Dermis blood vessel endothelial cell (primary cell): ENCODE data around the gene MECP2. TPM values are rescaled to one million over a fixed set of nuclear protein-coding genes. Genes with fewer than 3 reads are reported as not detected.

Experiments
- DNase-seq: peaks from one replicate; pipeline ENCODE4 v3.0.0; 2010
- total RNA-seq: library from RNA; depleted of rRNA; stranded (reverse); fragments of >200 nt; gene quantifications from 2 replicates; pipeline ENCODE4 v1.2.3, GENCODE V29; 2014

MECP2 gene
- total RNA-seq, 1 donor from 2014 or later = 22.5 TPM

DNA sequence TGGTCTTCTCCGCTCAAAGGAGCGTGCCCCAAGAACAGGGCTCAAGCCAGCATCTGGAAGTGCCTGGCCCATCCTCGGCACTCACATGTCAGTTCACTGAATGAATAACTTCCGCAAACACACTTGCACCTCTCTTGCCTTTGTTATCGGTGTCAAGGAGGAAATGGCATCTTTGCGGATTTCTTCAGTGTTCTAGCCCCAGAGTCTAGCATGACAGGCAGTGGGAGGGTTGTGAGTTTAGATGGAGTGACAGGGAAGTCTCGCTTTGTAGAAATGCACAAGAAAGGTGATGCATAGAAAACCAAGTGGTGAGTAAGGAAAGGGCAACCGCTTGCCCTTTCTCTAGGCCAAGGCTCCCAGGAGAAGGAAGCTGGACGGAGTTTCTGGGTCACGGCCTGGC is 17.6 kb upstream of the MECP2 start:
- no peak for DNase-seq

DNA sequence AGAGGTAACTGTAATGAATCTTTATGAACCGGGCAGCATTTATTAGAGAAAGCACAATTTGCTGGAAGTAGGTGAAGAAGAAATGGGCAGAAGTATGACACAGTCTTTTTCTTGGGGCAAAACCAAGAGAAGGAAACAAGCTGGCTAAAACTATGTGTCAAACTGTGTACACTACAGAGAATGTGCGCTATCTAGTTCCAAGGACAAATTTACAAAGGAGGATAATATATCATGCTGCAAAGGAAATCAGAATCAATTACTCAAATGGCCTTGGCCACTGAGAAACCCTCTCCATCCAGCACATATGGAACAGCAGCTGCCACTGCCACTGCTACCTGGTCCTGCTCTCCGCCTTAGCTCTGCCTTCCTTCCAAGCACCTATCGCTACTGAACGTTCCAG is 17.1 kb upstream of the MECP2 start:
- no peak for DNase-seq

DNA sequence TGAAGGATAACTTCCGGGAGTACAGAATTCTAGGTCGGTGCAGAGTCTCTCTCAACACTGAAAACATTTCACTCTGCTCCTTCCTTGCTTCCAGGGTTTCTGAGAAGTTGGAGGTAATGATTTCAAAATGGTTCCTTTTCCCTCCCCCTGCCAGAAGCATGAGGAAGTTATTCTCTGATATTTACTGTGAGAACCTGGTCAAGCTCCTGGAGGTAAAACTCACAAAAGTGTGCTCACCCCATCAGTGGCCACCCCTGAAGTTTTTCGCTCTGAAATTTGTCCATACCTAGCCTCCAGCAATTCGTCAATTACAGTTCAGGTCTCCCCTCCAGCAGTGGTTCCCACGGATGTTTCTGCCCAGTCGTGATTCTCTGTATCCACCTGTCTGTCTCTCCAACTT is 16.2 kb upstream of the MECP2 start:
- no peak for DNase-seq

DNA sequence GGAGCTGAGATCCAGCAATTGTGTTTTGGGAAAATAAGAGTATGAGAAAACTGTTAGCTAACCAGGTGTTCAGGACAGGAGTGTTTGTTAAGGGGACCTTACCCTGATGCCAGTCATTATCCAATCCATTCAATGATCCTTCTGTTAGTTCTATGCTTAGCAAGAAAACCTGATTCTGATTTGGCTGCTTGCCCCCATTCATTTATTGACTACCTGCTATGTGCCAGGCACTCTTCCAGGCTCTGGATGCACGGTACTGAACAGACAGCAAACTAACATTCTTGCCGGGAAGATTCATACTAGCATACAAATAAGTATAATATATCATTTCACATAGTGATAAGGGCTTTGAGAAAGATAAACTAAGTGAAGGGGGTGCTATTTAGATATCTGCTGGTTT is 1.0 kb upstream of the MECP2 start:
- no peak for DNase-seq

DNA sequence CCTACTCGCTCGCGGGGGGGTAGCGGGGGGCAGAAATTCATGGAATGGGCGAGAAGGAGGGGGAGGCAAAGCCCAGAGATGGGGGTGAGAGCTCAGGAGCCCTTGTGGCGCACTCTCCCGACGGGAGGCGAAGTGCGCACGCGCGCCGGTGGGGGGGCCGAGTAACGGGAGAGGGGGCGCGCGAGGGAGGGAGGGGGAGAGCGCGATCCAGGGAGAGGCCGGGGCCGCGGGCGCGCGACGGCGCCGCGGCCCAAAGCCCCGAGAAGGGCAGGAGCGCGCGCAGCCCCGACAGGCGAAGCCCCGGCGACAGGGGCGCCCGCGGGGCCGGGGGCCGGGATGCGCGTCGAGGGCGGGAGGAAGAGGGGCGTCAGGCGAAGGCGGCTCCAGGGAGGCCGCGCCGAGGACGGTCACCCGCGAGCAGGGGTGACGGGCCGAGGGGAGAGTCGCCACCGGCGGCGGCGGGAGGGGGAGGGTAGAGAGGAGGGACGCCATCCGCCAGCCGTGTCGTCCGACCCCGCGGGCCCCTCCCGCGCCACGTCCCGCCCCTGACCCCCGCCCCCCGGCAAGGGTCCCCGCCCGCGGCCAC is 421 bp downstream of the MECP2 start:
- DNase-seq = peak; percentile 76

DNA sequence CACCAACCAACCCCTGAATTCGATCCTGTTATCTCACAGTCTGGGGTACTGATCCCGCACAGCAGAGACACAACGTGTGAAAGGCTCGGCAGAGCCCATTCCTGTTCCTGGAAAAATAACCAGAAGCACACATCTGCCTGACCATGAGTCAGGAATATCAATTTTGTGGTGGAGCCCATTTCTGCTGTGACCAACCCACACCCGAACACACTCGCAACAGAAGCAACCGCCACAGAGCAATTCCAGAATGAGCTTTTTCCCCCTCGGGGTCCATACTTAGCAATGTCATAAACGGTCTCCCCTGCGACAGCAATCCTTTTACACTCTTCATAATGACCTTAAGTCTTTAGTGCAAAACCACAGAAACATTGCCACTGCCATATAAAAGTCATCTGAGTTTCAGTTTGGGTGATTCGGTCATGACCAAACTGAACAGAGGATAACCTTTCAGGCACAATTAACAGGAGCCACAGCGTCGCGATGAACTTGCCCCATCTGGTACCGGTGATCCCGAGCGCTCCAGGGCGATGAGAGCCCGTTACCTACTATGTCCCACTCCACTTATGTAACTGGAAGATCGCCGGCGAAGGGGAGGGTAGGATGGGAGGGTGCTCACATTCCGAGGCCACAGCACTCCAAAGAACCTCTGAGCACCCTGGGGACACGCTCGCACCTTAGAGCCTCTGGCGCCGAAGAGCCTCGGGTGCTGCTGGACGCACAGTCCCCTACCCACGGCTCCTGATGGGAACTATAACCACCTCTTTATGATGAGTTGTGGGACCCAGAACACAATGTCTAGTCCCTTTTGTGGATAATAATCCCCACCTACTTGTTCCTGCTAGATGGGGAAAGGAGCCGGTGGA is 1.1 kb downstream of the MECP2 start:
- DNase-seq = peak; percentile 30

DNA sequence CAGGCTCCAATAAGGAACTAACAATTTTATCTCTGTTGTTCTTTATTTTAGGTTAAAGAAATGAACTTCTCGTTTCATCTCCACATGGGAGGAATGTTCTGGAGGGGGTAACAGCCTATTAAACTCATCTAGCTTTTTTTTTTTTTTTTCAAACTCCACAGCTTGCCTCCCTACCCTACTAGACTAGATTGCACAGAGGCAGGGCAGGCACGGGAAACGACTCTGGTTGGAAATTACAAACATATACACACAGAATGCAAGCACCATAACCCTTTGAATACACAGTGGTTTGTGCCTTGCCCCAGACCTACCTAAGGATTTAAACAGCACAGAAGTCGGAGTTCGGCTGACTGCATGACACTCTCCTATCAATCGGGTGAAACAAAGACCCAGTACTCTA is 2.7 kb downstream of the MECP2 start:
- DNase-seq = no peak

DNA sequence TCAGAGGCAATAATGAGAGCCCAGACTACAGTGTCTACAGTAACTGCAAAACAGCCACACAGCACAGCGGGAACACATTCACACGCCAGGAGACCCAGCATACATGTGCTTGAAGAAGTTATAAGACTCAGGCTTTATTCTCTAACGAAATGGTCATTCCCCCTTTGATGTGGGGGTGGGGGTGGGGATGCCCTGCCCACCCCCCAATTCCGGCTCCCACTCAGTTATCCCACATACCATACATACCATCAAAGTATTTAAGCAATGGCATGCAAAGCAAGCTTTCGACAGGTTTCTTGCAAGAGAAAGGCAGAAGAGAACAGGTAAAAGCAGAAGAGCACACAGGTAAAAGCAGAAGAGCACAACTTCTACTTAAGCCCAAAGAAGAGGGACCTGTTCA is 3.6 kb downstream of the MECP2 start:
- DNase-seq = no peak

DNA sequence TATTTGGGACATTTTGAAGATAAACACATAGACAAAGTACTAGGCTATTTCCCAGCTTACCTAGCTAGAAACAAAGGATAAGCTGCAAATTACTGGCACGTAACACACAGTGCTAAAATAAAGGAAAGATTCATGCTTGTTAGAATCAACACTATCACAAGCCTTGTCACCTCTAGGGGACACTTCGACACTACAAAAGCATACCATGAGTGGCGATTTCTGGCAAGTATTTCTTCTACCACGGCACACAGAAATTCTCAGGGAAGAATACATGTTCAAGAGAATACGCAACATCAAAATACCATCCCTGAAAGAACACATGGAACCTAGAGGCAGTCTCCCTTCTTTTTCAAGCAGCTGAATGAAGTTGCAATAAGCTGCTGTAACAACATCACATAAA is 5.1 kb downstream of the MECP2 start:
- DNase-seq = no peak

DNA sequence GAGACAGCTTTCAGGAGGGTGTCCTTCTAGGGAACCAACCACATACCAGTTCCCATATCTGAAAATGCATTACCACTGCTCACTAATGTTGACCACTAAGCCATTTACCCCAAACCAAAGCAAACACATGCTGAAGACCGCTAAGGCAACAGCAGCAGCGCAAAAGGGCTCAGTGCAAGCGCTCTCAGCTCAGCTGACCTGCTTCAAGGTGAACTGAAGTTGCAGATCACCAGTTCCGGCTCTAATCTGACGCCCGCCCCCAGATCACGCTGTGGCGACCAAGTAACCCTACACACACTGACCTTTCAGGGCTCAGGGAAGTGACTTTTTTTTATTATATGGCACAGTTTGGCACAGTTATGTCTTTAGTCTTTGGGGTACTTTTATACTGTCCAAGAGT is 5.8 kb downstream of the MECP2 start:
- DNase-seq = no peak

DNA sequence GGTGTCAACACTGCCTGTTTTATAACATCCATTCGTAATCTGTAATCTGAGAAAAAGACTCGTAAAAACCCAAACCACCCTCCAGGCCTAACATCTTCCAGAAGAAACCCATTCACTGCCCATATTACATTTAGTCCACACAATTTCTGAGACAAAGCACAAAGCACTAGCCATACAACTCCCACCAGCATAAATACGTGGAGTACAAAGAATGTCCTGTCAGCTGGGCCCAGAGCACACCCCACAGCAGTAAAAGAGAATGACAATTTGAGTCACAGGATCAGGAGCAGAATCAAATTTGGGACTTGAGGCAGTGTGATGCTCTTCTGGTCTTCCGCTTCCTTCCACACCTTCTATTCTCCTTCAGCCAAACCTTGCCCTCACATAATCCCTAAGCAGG is 6.8 kb downstream of the MECP2 start:
- no peak for DNase-seq

DNA sequence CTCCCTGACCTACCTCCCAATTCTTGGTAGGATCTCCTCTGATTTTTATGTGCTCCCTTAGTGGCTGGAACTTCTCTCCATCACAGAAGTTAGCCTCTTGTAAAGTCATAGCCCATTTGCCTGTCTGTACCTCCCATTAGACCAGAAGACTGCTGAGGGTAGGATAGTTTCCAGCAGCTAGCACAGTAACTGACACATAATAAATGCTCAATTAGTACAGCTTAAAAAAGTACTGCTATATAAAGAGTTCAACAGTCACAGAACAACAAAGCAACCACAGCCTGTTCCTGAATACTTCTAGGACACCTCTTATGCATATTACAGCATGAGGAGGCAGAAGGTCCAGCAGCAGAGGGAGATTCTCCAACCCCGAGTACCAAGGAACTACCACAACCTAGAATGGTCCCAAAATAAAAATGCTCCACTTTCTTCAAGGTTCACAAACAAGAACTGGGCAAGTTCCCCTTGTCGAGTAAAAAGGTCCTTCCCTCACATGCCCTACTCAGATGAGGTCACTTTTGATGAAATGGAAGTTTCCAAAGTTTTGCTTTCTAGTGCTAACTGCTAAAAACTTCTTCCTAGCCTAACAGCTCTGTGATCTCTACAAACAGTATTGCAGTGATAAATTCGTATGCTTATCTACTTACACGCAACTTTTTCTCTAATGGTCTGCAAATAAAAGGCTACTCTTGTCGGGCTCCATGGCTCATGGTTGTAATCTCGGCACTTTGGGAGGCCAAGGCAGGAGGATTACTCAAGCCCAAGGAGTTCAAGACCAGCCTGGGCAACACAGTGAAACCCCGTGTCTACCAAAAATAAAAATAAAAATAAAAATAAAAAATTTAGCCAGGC is 12.8 kb downstream of the MECP2 start:
- no peak for DNase-seq

DNA sequence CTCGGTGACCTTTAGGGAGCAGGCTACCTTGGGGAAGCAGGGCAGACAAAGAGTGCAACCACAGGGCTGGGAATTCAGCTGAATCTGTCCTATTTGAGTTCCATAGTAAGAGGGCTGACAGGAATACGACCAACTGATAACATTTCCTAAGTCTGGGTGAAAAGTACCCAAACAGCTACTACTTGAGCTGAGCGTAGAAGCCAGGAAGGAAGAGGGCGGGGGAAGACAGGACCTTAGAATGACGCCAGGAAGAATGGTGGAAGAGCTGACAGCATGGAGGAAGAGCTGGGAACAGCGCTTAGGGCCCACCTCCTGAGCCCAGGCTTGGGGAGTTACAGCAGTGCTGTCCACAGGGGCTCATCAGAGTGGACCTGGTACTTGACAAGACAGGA is 14.4 kb downstream of the MECP2 start:
- DNase-seq = peak; percentile 77

DNA sequence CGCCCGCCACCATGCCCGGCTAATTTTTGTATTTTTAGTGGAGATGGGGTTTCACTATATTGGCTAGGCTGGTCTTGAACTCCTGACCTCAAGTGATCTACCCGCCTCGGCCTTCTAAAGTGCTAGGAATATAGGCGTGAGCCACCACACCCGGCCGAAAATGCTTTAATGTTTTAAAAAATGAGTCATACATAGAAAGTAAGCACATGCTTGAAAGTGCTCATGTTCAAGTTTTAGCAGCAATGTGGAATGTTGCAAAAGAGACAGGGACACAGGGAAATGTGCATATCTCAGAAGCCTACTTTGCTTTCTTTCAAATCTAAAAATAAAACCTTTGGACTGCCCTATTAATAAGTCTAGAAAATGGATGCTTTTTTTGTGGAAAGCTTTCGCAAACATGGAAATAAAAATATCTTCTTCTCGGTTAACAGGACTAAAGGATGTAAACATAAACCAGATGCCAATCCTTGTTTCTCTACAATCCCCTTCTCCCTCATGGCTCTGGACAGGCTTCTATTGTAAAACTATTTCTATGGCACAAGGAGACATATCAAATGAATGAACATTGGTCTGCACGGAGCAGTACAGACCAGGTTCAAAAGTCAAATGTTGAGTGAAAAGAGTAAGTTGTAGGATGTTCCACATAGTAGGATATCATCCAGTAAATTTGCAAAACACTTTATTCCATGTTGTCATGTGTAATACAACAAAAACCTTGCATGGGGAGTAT is 15.0 kb downstream of the MECP2 start:
- peak; percentile 19 for DNase-seq

DNA sequence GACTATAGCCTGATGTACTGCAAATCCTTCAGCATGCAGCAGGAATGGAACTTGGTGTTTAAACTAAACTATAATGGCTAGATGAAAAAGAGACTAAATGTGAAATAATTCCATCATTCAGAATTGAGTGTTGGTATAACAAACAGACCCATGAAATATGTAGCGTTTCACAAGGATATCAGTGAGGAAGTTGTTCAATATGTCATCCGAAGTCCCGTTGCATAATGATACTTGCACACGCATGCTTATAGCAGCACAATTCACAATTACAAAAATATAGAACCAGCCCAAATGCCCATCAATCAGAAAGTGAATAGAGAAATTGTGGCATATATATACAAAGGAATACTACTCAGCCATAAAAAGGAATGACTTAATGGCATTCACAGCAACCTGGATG is 20.4 kb downstream of the MECP2 start:
- DNase-seq = no peak

DNA sequence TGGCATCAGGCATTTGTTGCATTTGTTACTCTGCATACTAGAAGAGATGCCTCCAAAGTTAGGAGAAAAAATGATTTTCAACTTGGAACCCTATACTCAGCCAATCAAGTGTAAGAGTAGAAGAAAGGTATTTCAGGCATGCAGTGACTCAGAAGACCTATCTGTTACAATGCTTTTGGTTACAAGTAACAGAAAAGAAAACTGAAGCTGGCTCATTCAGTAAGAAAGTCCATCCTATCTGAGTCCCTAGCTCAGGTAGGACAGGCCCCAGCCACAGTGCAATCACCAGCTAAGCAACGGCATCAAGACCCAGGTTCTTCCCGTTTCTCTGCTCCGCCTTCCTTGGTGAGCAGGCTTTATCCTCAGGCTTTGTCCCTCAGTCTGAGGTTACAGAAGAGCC is 23.3 kb downstream of the MECP2 start:
- peak; percentile 42 for DNase-seq

DNA sequence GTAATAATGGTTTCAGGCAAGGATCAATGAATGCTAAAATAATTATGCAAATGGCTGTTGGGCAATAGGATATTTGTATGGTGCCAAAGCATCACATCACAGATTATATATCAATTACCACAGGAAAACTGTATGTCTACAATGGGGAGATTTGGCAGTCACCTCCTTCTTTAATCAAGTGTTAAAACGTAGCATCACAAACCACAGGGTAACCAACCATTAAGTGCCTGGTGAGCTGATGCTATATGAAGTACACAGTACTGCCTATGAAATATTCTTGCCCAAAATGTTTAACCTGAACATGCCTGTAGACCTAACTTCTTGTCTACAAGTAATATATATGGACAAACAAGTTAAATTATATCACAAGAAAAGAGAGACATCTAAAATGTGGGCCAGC is 25.3 kb downstream of the MECP2 start:
- DNase-seq = no peak

DNA sequence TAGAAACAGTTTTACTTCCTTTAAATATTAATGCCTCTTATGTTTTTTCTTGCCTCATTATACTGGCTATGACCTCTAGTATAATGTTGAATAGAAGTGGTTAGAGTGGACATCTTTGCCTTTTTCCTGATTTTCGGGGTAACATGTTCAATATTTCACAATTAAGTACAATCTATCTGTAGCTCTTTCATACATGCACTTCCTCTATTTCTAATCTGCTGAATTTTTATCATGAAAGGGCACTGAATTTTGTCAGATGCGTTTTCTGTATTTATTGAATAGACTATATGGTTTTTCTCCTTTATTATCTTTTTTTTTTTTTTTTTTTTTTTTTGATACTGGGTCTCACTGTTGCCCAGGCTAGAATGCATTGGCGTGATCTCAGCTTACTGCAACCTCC is 29.0 kb downstream of the MECP2 start:
- DNase-seq = no peak

DNA sequence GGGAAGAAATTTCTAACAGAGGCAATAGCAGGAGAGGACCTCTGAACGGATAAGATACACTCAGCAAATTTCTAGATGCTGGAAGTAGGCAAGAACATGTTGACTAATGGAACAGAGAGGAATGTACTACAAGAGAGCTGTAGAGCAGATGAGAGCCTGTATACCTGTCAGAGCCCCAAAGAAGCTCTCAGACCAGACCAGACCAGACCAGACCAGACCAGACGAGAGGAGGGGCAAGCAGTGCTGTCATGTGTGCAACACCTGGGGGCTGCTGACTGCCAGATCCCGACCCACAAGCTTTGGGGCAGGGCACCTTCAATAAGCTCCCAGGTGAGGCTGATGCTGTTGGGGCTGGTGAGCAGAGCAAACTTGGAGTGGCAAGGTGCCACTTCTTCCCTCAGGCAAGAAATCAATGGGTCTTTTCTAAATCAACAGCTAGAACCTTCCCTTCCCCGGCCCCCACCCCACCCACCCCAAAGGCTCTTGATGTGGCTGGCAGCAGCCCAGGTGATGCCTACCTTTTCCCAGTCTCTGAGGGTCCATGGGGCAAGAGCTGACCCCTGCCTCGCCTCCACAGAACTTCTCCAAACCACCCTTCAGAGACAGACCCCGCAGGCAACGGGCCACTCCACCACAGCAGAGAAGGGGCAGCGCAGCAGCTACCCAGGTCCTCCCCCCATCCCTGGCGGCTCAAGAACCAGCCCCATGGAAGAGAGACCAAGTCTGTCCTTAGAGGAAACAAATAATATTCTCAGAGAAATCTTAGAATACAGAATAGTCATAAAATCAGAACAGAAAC is 32.7 kb downstream of the MECP2 start:
- no peak for DNase-seq

DNA sequence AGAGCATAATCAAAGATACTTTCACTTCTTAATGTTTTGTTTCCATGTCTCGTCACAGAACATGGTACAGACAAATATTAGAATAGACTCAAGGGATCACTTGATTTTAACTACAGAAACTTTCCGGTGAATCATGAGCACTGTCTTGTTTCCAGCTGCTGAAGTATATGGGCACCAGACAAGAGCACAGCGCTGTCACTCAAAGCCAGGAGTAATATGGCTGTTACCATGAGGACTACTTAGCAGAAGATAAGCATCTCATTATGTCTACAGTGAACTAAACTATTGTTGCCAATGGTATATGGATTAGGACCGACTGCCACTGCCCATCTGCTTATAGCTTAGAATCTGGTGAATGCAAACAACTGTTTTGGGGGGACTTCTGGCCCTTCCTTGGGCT is 34.3 kb downstream of the MECP2 start:
- no peak for DNase-seq

DNA sequence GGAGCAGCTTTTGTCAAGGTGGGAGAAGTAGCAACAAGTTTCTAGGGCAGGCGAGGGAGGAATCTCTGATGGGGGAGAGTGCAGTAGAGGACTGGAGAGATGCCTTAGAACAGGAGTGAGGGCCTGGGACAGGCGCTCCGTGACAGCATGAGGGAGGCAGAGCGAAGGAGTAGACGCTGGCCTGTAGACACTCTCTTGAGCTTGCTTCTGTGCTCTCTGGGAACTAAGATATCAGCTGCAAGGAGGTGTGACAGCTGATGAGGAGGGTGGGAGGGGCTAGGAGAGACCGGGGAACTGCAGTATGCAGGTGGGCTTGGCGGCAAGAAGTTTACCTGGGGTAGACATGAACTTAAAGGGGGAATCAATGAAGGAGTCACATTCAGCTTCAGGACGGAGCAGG is 35.7 kb downstream of the MECP2 start:
- DNase-seq = no peak

DNA sequence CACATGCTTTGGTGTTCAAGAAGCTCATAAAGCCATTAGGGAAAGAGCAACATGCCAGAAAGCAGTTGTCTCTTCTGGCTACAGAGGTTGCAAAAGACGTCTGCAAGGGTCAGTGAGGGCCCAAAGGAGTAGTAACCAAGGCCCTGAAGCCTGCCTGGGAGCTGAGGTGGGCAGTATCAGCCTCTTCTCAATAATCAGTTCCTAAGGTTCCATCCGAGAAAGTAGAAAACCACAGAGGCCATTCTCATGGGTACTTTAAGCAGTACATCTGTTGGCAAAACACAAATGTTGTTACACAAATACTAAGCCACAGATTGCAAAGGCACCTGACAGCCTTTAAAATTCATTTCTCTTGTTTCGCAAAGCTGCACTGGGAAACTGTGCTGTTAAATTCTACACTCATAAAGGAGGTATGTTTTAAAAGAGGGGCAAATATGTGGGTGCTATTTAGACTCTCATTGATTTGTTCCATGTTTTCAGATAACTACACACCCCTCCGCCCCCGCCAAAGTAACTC is 37.7 kb downstream of the MECP2 start:
- no peak for DNase-seq
